SH-SY5Y (cell line): ENCODE results near the gene IL4I1.

Experiments used
- GATA2 ChIP-seq: IDR thresholded peaks from 2 replicates; pipeline ENCODE4 v1.6.1; 2011; ENCODE audit warnings: mild to moderate bottlenecking, low read depth, low read length
- GATA3 ChIP-seq: IDR thresholded peaks from 2 replicates; pipeline ENCODE4 v1.6.1; 2011; ENCODE audit warnings: low read depth, mild to moderate bottlenecking, low read length, moderate library complexity

DNA sequence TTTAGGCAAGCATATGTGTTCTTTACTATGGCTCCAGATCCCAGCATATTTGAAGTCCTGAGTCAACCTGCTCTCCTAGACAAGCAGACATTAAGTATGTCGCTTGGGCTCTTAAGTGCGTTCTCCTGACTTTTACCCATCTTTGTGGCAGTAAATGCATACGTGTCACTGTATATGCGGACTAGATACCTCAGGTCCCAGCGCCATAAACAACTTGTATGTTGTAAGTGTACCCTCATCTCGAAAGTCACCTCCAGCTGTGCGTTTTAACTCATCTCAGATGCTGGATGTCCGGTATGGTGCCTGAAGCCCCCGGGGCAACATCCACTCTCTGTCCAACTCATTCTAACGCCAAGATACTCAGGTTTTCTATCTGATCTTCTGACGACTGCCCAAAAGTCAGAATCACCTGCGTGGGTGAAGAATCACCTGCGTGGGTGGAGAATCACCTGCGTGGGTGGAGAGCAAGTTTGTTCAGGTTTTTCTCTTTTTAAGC is 44.0 kb downstream of the IL4I1 start:
- no peak for TF ChIP-seq GATA2
- TF ChIP-seq GATA3, result no peak
